M059J (cell line): ENCODE data around the gene GALM. TPM values are rescaled to one million over a fixed set of nuclear protein-coding genes. Genes with fewer than 3 reads are reported as not detected.
"Not testable (repeated sequence)": the region's sequence is repeated elsewhere in the genome, so short reads cannot be mapped to it uniquely, and the experiment has no call there.

Experiments
- DNase-seq: peaks from one replicate; pipeline ENCODE4 v3.0.0-alpha.2; 2012; ENCODE audit warnings: low read depth
- total RNA-seq: library from RNA; depleted of rRNA; stranded (reverse); fragments of >200 nt; shearing (Covaris generic); gene quantifications from 2 replicates; pipeline ENCODE4 v1.2.3, GENCODE V29; 2014

Gene GALM
- total RNA-seq, 1 experiment from 2014 or later, result 3.7 TPM

DNA sequence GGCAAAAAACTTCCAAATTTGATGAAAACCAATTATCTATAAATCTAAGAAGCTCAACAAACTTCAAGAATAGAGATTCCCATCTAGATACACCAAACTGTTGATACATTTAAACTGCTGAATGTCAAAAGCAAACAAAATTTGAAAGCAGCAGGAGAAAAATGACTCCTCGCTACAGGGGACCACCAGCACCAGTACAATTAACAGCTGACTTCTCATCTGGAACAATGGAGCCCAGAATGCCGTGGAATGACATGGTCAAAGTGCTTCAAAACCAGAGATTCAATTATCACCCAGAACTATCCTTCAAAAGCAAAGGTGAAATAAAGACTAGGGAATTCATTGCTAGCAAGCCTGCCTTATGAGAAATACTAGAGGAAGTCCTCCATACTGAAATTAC is 73.6 kb downstream of the GALM start:
- DNase-seq, result no peak

- DNase-seq, result peak; percentile 53
Observed at GRCh38 chr2:38740851-38741731, 75.2 kb downstream of the GALM start.

- no peak for DNase-seq
Observed at GRCh38 chr2:38742797-38743559, 77.1 kb downstream of the GALM start.

DNA sequence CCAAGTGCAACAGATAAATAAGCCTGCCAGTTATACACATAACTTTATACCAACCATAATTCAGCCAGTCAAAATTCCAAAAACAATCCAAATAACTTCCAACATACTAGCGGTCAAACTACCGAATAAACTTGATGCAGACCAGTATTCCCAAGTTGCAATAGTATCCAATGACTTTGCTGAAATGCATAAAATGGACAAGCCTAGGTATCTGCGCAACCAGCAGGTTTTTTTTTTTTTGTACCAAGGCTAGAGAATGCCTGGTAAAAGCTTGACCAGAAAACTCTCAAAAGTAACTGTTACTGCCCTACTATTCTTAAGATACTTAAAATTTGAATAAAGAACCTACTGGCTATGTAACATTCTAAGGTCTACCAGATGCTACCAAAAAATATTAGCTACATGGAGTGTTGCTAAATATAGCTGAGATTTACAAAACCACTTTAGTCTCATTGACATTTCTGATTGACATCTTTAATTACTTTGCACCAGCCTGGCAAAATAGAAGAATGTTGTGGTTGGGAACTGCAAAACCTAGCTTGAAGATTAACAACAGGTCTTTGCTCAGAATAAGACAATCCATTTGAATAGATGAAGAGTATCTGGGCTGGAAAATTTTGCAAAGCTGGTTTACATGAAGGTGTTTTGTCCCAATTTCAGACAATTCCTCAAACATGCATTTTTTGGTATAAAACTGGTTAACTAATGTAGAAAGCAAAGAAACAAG is 77.9 kb downstream of the GALM start:
- DNase-seq, result no peak

DNA sequence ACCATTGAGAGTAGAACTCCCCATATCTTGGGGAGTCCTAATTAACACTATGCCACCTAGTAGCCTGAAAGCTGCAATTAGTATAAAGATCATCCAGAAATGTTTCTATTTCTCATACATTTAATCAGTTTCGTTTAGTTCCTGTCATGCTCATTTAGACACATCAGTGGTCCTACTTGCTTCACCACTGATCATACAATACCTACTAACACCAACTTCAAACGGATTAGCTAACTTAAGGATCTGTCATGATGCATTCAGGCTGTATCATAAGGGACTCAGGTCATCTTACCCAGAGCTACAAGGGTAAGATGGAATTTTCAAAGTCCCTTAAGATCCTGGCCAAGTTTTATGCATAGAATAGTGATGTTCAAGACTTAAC is 78.5 kb downstream of the GALM start:
- DNase-seq, result no peak

- no peak for DNase-seq
Observed at GRCh38 chr2:38745267-38745666, 79.4 kb downstream of the GALM start.

GRCh38 chr2:38747007-38747424 is 81.1 kb downstream of the GALM start:
- DNase-seq, result no peak

GRCh38 chr2:38747819-38748218 is 81.9 kb downstream of the GALM start:
- DNase-seq, result no peak

DNA sequence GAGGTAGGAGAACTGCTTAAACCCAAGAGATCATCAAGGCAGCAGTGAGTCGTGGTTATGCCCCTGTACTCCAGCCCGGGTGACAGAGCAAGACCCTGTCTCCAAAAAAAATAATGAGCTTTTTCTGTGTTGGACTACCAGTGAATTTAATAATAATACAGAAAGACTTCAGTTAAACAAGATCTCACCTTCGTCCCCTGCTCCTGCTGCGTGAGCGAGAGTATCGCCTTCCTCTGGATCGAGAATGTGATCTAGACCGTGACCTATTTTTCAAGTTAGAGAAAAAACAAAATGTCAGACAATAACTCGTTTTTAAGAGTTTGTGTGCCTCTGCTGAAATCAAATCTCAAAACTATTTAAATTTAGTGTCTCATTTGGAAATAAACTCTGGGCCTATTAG is 82.5 kb downstream of the GALM start:
- DNase-seq, result no peak

GRCh38 chr2:38748943-38749804 is 83.3 kb downstream of the GALM start:
- no peak for DNase-seq

- peak; percentile 25 for DNase-seq
Observed at GRCh38 chr2:38750011-38750890, 84.3 kb downstream of the GALM start.

DNA sequence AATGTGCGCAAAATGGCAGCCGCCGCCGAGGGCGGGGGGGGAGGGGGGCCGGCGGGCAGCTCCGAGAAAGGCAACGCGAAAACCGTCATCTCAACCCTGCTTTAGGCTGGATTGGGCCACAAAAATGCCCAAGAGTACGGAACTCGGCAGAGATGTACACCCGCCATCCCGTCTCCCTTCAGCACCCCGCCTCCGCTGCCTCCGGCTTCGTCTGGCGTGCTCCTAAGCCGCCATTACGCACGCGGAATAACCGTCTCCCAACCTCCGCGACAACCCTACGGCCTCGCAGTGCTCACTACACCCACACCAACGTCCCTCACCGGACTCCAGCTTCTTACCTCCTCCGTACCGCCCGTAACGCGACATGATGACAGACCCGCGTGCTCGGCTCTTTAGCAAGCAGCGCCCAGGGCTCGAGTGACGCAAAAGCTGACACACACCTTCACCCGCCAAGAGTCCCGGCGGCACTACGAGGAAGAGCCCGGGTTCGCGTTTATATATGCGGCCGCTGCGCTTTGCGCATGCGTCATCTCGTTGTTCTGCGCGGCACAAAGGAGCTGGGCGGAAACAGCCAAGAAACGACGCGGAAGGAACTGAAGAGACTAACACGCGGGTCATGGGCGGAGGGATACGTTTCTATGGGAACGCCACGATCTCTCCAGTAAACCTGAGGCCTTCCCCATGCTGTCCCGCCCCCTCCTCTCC is 85.1 kb downstream of the GALM start, which contains the start of gene SRSF7:
Gene SRSF7 (minus strand): TSS at position 471 of the 705 bp plus-strand sequence. CDS start 105 bp downstream, at position 366.
- peak; percentile 98 for DNase-seq

DNA sequence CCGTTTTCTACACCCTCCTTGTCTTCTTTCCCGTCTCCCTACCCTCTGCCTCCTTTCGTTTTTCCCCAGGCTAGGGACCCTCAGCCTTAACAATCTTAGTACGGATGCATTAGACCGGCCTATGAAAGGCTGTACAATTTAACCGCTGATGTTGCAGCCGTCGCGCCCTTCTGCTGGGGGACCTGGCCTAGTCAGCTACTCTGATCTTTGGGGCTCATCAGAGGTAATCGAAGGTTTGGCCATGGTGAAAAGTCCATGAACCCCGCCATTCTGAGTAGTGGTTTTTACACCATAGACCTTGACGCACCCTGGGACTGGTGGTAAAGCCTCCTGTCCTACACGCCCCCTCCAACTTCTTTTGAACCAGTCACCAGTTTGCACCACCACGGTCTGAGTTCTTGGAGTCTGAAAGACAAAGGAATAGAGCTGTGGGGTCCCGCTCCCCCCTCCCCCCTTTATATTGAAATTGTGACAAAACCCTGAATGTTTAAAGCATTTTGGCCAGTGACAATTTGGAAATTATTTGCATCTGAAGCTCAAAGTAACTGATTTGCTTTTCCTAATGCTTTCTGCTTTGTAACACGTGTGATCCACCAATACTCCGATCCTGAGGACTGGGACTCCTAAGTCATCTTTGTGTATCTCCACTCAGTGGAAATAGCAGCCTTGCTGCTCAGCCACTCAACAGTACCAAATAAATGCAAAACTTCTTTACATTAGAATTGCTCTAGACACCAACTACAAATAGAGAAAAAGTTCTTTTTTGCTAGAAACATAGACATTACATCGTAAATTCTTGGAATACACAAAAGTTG is 85.9 kb downstream of the GALM start:
- no peak for DNase-seq

DNA sequence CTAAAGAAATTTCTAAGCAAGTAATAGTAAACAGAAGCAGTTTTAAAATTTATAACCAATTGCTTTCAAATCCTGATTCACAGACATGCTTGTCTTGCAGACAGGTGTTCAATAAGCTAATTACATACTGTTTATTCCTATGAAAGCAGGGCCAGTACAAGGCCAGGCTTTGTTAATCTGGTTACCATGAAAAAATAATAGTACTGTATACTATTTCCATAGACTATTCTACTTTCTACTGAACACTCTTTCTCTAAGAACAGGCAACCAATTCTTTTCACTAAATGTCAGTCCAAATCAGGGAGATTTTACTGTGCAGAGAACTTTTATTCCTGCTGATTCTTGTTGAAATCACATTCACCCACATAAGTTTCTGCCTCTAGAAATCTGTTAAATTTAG is 88.1 kb downstream of the GALM start:
- DNase-seq, result no peak

DNA sequence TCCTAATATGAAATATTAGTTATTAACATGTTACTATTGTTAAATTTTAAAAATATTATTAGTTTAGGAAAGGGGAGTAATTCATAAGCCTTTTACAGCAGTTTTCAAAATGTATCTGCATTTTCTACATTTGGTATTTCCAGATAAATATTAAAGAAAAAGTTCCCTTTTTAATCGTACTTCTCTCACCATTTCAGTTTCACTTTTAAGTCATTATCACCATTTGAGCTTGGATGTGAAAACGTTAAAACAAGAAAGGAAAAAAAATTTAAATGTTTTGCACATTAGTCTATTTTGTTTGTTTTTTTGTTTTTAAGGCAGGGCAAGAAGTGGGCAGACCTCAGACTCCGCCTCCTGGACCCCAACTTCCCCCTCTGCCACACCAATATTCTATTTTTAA is 88.6 kb downstream of the GALM start:
- no peak for DNase-seq

GRCh38 chr2:38755891-38756290 is 90.0 kb downstream of the GALM start:
- not testable (repeated sequence) for DNase-seq

DNA sequence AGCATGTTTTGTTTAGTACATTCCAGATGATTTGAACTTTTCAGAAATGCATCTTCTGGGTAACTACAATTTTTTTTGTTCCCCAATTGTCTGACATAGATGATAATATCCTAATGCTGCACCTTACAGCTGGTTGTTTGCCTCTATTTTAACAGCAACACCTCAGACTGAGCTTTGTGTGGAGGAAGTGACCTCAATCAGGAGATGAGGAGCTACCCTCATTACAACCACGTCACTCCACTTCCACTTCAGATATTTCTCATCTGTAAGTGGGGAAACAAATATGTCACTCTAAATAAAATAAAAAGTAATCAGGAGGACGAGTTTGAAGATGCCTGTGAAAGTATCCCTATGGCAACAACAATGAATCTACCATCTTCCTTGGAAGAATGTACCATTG is 97.3 kb downstream of the GALM start:
- DNase-seq, result no peak

DNA sequence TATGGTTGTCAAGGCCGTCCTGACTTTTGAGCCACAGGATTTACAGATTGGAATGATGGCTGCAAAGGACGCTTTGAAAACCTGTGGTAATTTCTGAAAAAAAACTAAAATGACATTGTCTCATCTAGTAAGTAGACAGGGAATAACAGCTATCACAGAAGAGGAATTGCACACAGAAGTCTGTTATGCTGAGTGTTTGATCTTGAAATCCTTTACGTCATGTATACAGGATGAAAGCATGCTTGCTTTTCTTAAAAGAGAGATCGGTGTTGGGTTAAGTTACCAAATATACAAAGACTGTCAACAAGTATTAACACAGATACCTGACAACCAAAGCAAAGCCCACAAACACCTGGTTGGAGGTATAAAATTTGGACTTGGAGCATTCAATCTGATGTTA is 97.8 kb downstream of the GALM start:
- no peak for DNase-seq

- peak; percentile 77 for DNase-seq
Observed at GRCh38 chr2:38765149-38765548, 99.2 kb downstream of the GALM start.
